Caco-2 (cell line): Measurements from ENCODE around the gene CEPT1. TPM values are rescaled to one million over a fixed set of nuclear protein-coding genes. Genes with fewer than 3 reads are reported as not detected.

Source experiments
- BruUV-seq: library from RNA; stranded (reverse); fragments of 400-500 nt; replicated peaks from 2 replicates; lab custom pipeline; 2021; lab: Mats Ljungman, UMichigan
- CTCF ChIA-PET: fragments of 300-600 bp; sonication (Branson Sonifier 250); formaldehyde crosslinking; loops from one replicate; lab custom pipeline; 2022; ENCODE audit warnings: antibody characterized with exemption; lab: Charles Lee
- POLR2A ChIA-PET: fragments of 300-600 bp; sonication (Branson Sonifier 250); formaldehyde crosslinking; loops from one replicate; lab custom pipeline; 2022; ENCODE audit warnings: antibody characterized with exemption; lab: Charles Lee
- DNase-seq, 2 experiments: peaks; one replicate each; pipeline versions ENCODE4 v3.0.0 to v3.0.0-alpha.2; 2020 to 2022
- H3K27me3 ChIP-seq: replicated peaks from 2 replicates; pipeline ENCODE4 v1.6.0; 2011; ENCODE audit warnings: low read length; ENCODE audit not compliant: control insufficient read depth, insufficient read depth
- H3K36me3 ChIP-seq: 2 replicates; pipeline ENCODE4 v1.5.1; 2011; ENCODE audit warnings: low read length; ENCODE audit not compliant: control insufficient read depth, insufficient read depth
- H3K4me1 ChIP-seq: fragments of 250-450 bp; sonication (Bioruptor Pico); 2 replicates; pipeline ENCODE4 v1.5.1; 2020; ENCODE audit warnings: mild to moderate bottlenecking
- H3K4me3 ChIP-seq: 2 replicates; pipeline ENCODE4 v1.5.1; 2011; ENCODE audit warnings: low read depth, mild to moderate bottlenecking, control low read depth, low read length
- H3K9me3 ChIP-seq: fragments of 250-450 bp; sonication (Bioruptor Pico); 2 replicates; pipeline ENCODE4 v1.5.1; 2020; ENCODE audit warnings: mild to moderate bottlenecking, moderate library complexity
- H3K27ac Mint-ChIP-seq: one replicate; pipeline ENCODE4 v1.8.0; 2022; ENCODE audit warnings: mixed read lengths; ENCODE audit not compliant: unreplicated experiment
- H3K27me3 Mint-ChIP-seq: one replicate; pipeline ENCODE4 v1.8.0; 2022; ENCODE audit warnings: mixed read lengths; ENCODE audit not compliant: insufficient read depth, unreplicated experiment
- H3K36me3 Mint-ChIP-seq: one replicate; pipeline ENCODE4 v1.8.0; 2022; ENCODE audit warnings: mild to moderate bottlenecking, mixed read lengths; ENCODE audit not compliant: insufficient read depth, unreplicated experiment
- H3K4me1 Mint-ChIP-seq: one replicate; pipeline ENCODE4 v1.8.0; 2022; ENCODE audit warnings: low read depth, mixed read lengths; ENCODE audit not compliant: unreplicated experiment
- H3K4me3 Mint-ChIP-seq: one replicate; pipeline ENCODE4 v1.8.0; 2022; ENCODE audit warnings: mild to moderate bottlenecking, moderate library complexity, mixed read lengths; ENCODE audit not compliant: unreplicated experiment
- H3K9me3 Mint-ChIP-seq: one replicate; pipeline ENCODE4 v1.8.0; 2022; ENCODE audit warnings: mixed read lengths; ENCODE audit not compliant: unreplicated experiment
- intact Hi-C: fragments of 100-400 bp; cut with micrococcal nuclease; formaldehyde crosslinking; loops from one replicate; pipeline ENCODE4 v1.10.0; 2022; ENCODE audit not compliant: unreplicated experiment
- total RNA-seq: library from RNA; stranded (reverse); gene quantifications from 2 replicates; pipeline ENCODE4 v1.2.3, GENCODE V29; 2022
- TF ChIP-seq, protein P1 (sequence below), 2 experiments: fragments of 200-600 bp in 1 of 2; IDR thresholded peaks; 1 replicate in 1 of 2; 2 replicates in 1 of 2; pipeline versions ENCODE4 v1.5.1 to v1.8.0; 2011 to 2022; ENCODE audit warnings: antibody characterized with exemption in 1 of 2, control low read depth in 1 of 2, inconsistent platforms in 1 of 2, low read depth in 1 of 2, low read length in 1 of 2, mild to moderate bottlenecking in 1 of 2, moderate library complexity in 1 of 2; ENCODE audit not compliant: insufficient read depth in 1 of 2, severe bottlenecking in 1 of 2, unreplicated experiment in 1 of 2

CEPT1 gene
- total RNA-seq, 1 experiment from 2014 or later = 17.3 TPM

DNA sequence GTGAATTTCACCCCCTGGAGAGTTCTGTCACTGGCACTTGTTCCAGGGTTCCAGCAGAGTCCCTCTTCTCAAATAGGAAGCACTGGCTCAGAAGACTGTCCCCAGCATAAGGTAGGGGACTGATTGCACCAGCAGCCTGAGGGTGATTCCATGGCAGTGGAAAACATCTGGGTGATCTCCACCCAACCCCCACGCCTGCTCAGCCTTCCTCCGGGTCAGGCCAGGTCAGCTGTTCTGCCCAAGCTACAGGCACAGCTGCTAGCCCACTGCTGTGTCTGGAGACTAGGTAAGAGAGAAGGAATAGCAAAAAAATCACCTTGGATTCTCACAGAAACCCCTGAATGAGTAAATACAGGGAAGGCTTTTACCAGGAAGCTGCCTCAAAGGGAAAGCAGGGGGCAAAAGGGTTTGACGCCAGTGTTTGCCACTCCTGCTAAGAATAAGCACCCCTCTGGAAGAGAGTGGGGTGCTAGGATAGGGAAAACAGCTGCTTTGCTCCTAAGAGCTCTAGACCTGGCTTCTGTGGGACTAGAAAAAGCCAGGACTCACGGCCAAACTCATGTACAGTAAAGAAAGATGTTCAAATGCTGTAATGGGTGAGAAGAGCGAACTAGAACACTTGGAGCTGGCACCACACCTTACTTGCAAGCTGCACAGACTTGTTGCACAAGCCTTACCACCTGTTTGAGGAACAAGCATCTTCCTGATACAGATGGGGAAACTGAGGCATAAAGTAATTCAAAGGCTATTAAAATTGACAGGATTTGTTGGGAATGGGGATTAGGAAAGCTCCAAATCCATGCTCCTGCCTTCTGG is 61.5 kb downstream of the CEPT1 start:
- H3K36me3 ChIP-seq = no peaks in the 10 kb centered on the region; the same call in 1 of the 2 replicates
- peaks cover 9% of the 10 kb centered on the region for H3K36me3 Mint-ChIP-seq
- POLR2A ChIA-PET = no interaction called here
- no peak overlapping the region for H3K27ac Mint-ChIP-seq
- no peak overlapping the region for H3K4me3 ChIP-seq
- no peaks in the 10 kb centered on the region for H3K27me3 Mint-ChIP-seq
- BruUV-seq = no TSS peak
- intact Hi-C loops = loop anchor here (5.0 kb wide), 3 partner anchors 39 to 131 kb away; partner anchors contain the start of genes CEPT1 and DRAM2
- H3K4me1 Mint-ChIP-seq = peaks cover 14% of the 10 kb centered on the region
- no peaks in the 10 kb centered on the region for H3K9me3 Mint-ChIP-seq
- no peak for DNase-seq
- H3K9me3 ChIP-seq = no peaks in the 10 kb centered on the region
- TF ChIP-seq, protein P1, sequence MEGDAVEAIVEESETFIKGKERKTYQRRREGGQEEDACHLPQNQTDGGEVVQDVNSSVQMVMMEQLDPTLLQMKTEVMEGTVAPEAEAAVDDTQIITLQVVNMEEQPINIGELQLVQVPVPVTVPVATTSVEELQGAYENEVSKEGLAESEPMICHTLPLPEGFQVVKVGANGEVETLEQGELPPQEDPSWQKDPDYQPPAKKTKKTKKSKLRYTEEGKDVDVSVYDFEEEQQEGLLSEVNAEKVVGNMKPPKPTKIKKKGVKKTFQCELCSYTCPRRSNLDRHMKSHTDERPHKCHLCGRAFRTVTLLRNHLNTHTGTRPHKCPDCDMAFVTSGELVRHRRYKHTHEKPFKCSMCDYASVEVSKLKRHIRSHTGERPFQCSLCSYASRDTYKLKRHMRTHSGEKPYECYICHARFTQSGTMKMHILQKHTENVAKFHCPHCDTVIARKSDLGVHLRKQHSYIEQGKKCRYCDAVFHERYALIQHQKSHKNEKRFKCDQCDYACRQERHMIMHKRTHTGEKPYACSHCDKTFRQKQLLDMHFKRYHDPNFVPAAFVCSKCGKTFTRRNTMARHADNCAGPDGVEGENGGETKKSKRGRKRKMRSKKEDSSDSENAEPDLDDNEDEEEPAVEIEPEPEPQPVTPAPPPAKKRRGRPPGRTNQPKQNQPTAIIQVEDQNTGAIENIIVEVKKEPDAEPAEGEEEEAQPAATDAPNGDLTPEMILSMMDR (IDR thresholded peaks at IDR 0.05; ENCODE audit: insufficient read depth in 1 of 2, low read depth in 1 of 2, low read length in 1 of 2, severe bottlenecking in 1 of 2, unreplicated experiment in 1 of 2) = no peak
- no peak overlapping the region for H3K4me3 Mint-ChIP-seq
- no peaks in the 10 kb centered on the region for H3K27me3 ChIP-seq
- H3K4me1 ChIP-seq = peaks cover 34% of the 10 kb centered on the region
- CTCF ChIA-PET = no interaction called here

DNA sequence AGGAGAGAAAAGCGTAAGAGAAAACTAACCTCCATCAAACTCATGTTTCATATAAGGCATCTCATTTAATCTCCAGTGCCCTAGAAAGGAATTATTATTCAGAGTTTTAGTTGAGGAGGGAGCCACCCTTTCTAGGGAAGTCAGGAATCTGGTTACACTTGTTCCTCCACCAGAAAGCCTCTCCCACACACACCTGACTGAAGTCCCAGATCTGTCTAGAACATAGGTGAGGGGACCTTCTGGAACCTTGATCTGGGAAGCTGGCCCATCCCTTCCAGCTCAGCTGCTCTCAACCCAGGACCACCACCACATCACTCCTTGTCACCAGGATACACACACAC is 62.3 kb downstream of the CEPT1 start:
- intact Hi-C loops = loop anchor here (5.0 kb wide), 3 partner anchors 40 to 130 kb away; partner anchors contain the start of genes CEPT1 and DRAM2
- Mint-ChIP-seq H3K27ac (peak overlapping the region; percentile 49), H3K9me3 (no peaks in the 10 kb centered on the region), H3K27me3 (no peaks in the 10 kb centered on the region), H3K4me3 (peak overlapping the region; percentile 77), H3K4me1 (peaks cover 14% of the 10 kb centered on the region), H3K36me3 (peaks cover 6% of the 10 kb centered on the region)
- BruUV-seq = no TSS peak
- TF ChIP-seq, protein P1 (IDR thresholded peaks at IDR 0.05; ENCODE audit: insufficient read depth in 1 of 2, low read depth in 1 of 2, low read length in 1 of 2, severe bottlenecking in 1 of 2, unreplicated experiment in 1 of 2) = no peak
- POLR2A ChIA-PET = no interaction called here
- no peaks in the 10 kb centered on the region; the same call in 1 of the 2 replicates for H3K36me3 ChIP-seq
- H3K4me1 ChIP-seq = peaks cover 34% of the 10 kb centered on the region
- no peak overlapping the region for H3K4me3 ChIP-seq
- CTCF ChIA-PET = interaction anchor here (0.5 to 0.6 kb wide), 2 partner anchors 11 to 221 kb away, joined by 3 to 6 read pairs; no protein-coding TSS in a partner anchor
- H3K9me3 ChIP-seq = no peaks in the 10 kb centered on the region
- peak in 1 of 2 experiments; percentile 30 for DNase-seq
- no peaks in the 10 kb centered on the region for H3K27me3 ChIP-seq

GRCh38 chr1:111202707-111203623 is 62.9 kb downstream of the CEPT1 start:
- BruUV-seq = TSS peak; percentile 66
- ChIA-PET CTCF (interaction anchor here (0.5 to 1.7 kb wide), 4 partner anchors 11 to 358 kb away, joined by 3 to 7 read pairs (median 4); no protein-coding TSS in a partner anchor), POLR2A (interaction anchor here (0.9 to 1.0 kb wide), 2 partner anchors 26 to 418 kb away, joined by 3 to 4 read pairs; no protein-coding TSS in a partner anchor)
- Histone ChIP-seq H3K27me3 (no peaks in the 10 kb centered on the region), H3K4me1 (peaks cover 34% of the 10 kb centered on the region), H3K9me3 (no peaks in the 10 kb centered on the region), H3K36me3 (no peaks in the 10 kb centered on the region; the same call in 1 of the 2 replicates), H3K4me3 (peak overlapping the region; percentile 54)
- Mint-ChIP-seq H3K9me3 (no peaks in the 10 kb centered on the region), H3K27me3 (no peaks in the 10 kb centered on the region), H3K4me1 (peaks cover 14% of the 10 kb centered on the region), H3K27ac (peak overlapping the region; percentile 49), H3K4me3 (peak overlapping the region; percentile 77), H3K36me3 (peaks cover under 1% of the 10 kb centered on the region)
- peak in 1 of 2 experiments; percentile 11 for DNase-seq
- TF ChIP-seq, protein P1 (IDR thresholded peaks at IDR 0.05; ENCODE audit: insufficient read depth in 1 of 2, low read depth in 1 of 2, low read length in 1 of 2, severe bottlenecking in 1 of 2, unreplicated experiment in 1 of 2) = no peak
- intact Hi-C loops = loop anchor here (5.0 kb wide), 3 partner anchors 41 to 129 kb away; partner anchors contain the start of genes CEPT1 and DRAM2
